SH-SY5Y (cell line): ENCODE data around the gene PARD3.

Experiments used
- GATA2 ChIP-seq: IDR thresholded peaks from 2 replicates; pipeline ENCODE4 v1.6.1; 2011; ENCODE audit warnings: mild to moderate bottlenecking, low read depth, low read length
- GATA3 ChIP-seq: IDR thresholded peaks from 2 replicates; pipeline ENCODE4 v1.6.1; 2011; ENCODE audit warnings: low read depth, mild to moderate bottlenecking, low read length, moderate library complexity

DNA sequence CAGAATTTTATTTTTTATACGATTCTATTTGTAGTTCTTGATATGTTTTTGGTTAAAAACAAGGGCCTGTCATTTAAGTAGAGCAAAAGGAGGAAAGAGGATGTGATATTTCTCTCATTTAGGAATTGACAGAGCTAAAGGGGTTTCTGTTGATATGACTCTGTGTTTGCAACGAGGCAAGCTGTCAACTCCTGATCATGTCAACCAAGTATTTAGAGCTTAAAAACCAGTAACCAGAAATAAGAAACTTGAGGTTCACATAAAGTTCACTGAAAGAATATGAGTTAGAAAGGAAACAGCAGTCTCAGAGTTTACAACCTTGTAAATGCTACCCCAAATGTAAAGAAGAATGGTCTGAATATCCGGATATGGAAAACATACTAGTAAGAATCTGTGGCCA is 434.2 kb downstream of the PARD3 start:
- no peak for TF ChIP-seq GATA2
- TF ChIP-seq GATA3, result no peak
